Duodenal mucosa (tissue), 2 donors: ENCODE data around the gene CRACR2A.

Source experiments
- H3K27ac ChIP-seq: one replicate; pipeline ENCODE4 v1.7.0; 2013; ENCODE audit warnings: low read depth, low read length
- H3K27me3 ChIP-seq, 2 donors: one replicate each; pipeline ENCODE4 v1.7.0; 2013; ENCODE audit warnings: low read length in 2 of 2, control low read depth in 1 of 2; ENCODE audit not compliant: insufficient read depth in 2 of 2, control insufficient read depth in 1 of 2
- H3K36me3 ChIP-seq, 2 donors: one replicate each; pipeline ENCODE4 v1.7.0; 2013; ENCODE audit warnings: low read length in 2 of 2, control low read depth in 1 of 2; ENCODE audit not compliant: insufficient read depth in 2 of 2, control insufficient read depth in 1 of 2
- H3K4me1 ChIP-seq, 2 donors: one replicate each; pipeline ENCODE4 v1.7.0; 2013; ENCODE audit warnings: low read length in 2 of 2, control low read depth in 1 of 2; ENCODE audit not compliant: insufficient read depth in 2 of 2, control insufficient read depth in 1 of 2
- H3K4me3 ChIP-seq, 2 donors: one replicate each; pipeline ENCODE4 v1.7.0; 2013; ENCODE audit warnings: low read length in 2 of 2, low read depth in 1 of 2
- H3K9ac ChIP-seq, 2 donors: one replicate each; pipeline ENCODE4 v1.7.0; 2013; ENCODE audit warnings: low read length in 2 of 2, low read depth in 1 of 2
- H3K9me3 ChIP-seq, 2 donors: one replicate each; pipeline ENCODE4 v1.7.0; 2013; ENCODE audit warnings: low read length in 2 of 2, control low read depth in 1 of 2; ENCODE audit not compliant: control insufficient read depth in 1 of 2

Gene CRACR2A

GRCh38 chr12:3743803-3744202 lies 9.1 kb downstream of the CRACR2A start:
- peak overlapping the region in 1 of 2 donors; percentile 1 for H3K9ac ChIP-seq
- H3K27ac ChIP-seq = no peak overlapping the region
- H3K36me3 ChIP-seq = peaks cover 0 to 4% of the 10 kb centered on the region in 2 donors
- H3K4me3 ChIP-seq = no peak overlapping the region
- H3K4me1 ChIP-seq = peaks cover 15 to 22% of the 10 kb centered on the region in 2 donors
- H3K27me3 ChIP-seq = no peaks in the 10 kb centered on the region
- H3K9me3 ChIP-seq = no peaks in the 10 kb centered on the region

GRCh38 chr12:3741882-3742672 lies 10.8 kb downstream of the CRACR2A start:
- H3K36me3 ChIP-seq = peaks cover 0 to 4% of the 10 kb centered on the region in 2 donors
- no peak overlapping the region for H3K9ac ChIP-seq
- H3K27ac ChIP-seq = no peak overlapping the region

GRCh38 chr12:3740480-3741231 lies 12.3 kb downstream of the CRACR2A start:
- Histone ChIP-seq H3K27ac (no peak overlapping the region), H3K9ac (no peak overlapping the region), H3K9me3 (no peaks in the 10 kb centered on the region), H3K36me3 (no peaks in the 10 kb centered on the region), H3K27me3 (no peaks in the 10 kb centered on the region), H3K4me3 (no peak overlapping the region), H3K4me1 (peaks cover 15 to 22% of the 10 kb centered on the region in 2 donors)

More at GRCh38 chr12:3741882-3742672, 10.8 kb downstream of the CRACR2A start:
- Histone ChIP-seq H3K4me1 (peaks cover 15 to 22% of the 10 kb centered on the region in 2 donors), H3K4me3 (no peak overlapping the region), H3K9me3 (no peaks in the 10 kb centered on the region), H3K27me3 (no peaks in the 10 kb centered on the region)

- no peak overlapping the region for H3K27ac ChIP-seq
- H3K27me3 ChIP-seq = no peaks in the 10 kb centered on the region
- peaks cover 0 to 6% of the 10 kb centered on the region in 2 donors for H3K36me3 ChIP-seq
- peaks cover 8 to 11% of the 10 kb centered on the region in 2 donors for H3K4me1 ChIP-seq
- no peaks in the 10 kb centered on the region for H3K9me3 ChIP-seq
- no peak overlapping the region for H3K4me3 ChIP-seq
- no peak overlapping the region for H3K9ac ChIP-seq
Measured at GRCh38 chr12:3735432-3735831, 17.5 kb downstream of the CRACR2A start.

- Histone ChIP-seq H3K9ac (no peak overlapping the region), H3K4me1 (peaks cover 16 to 20% of the 10 kb centered on the region in 2 donors), H3K27me3 (no peaks in the 10 kb centered on the region), H3K9me3 (no peaks in the 10 kb centered on the region), H3K36me3 (peaks cover 0 to 6% of the 10 kb centered on the region in 2 donors), H3K27ac (no peak overlapping the region), H3K4me3 (peak overlapping the region; percentile 29 to 36)
Measured at GRCh38 chr12:3732901-3733300, 20.0 kb downstream of the CRACR2A start.

- H3K4me1 ChIP-seq = peaks cover 22 to 24% of the 10 kb centered on the region in 2 donors
- H3K4me3 ChIP-seq = no peak overlapping the region
- peaks cover 0 to 6% of the 10 kb centered on the region in 2 donors for H3K36me3 ChIP-seq
- H3K9ac ChIP-seq = no peak overlapping the region
- no peak overlapping the region for H3K27ac ChIP-seq
- H3K27me3 ChIP-seq = no peaks in the 10 kb centered on the region
- H3K9me3 ChIP-seq = no peaks in the 10 kb centered on the region
Measured at GRCh38 chr12:3730111-3730510, 22.8 kb downstream of the CRACR2A start.

- Histone ChIP-seq H3K27ac (no peak overlapping the region), H3K27me3 (no peaks in the 10 kb centered on the region), H3K4me1 (peaks cover 24 to 26% of the 10 kb centered on the region in 2 donors), H3K4me3 (peak overlapping the region in 1 of 2 donors; percentile 18), H3K36me3 (peaks cover 0 to 6% of the 10 kb centered on the region in 2 donors), H3K9me3 (no peaks in the 10 kb centered on the region), H3K9ac (no peak overlapping the region)
Measured at GRCh38 chr12:3728686-3729085, 24.2 kb downstream of the CRACR2A start.

- Histone ChIP-seq H3K9me3 (no peaks in the 10 kb centered on the region), H3K36me3 (peaks cover 0 to 8% of the 10 kb centered on the region in 2 donors), H3K4me3 (no peak overlapping the region), H3K9ac (no peak overlapping the region), H3K4me1 (peaks cover 22 to 24% of the 10 kb centered on the region in 2 donors), H3K27ac (no peak overlapping the region), H3K27me3 (no peaks in the 10 kb centered on the region)
Measured at GRCh38 chr12:3727877-3728632, 24.9 kb downstream of the CRACR2A start.

GRCh38 chr12:3727354-3727753 lies 25.6 kb downstream of the CRACR2A start:
- Histone ChIP-seq H3K27me3 (no peaks in the 10 kb centered on the region), H3K9ac (no peak overlapping the region), H3K36me3 (peaks cover 0 to 7% of the 10 kb centered on the region in 2 donors), H3K27ac (no peak overlapping the region), H3K4me1 (peaks cover 15 to 18% of the 10 kb centered on the region in 2 donors), H3K4me3 (no peak overlapping the region), H3K9me3 (no peaks in the 10 kb centered on the region)
